HL-60/S4 treated with phorbol 12-myristate 13-acetate at 8.2 ng/mL for 4 days and 3 days (cell line): Measurements from ENCODE around the gene CEP104.
"Not testable (repeated sequence)": the region's sequence is repeated elsewhere in the genome, so short reads cannot be mapped to it uniquely, and the experiment has no call there.

Experiments
- in situ Hi-C: fragments of 300-500 bp; cut with MboI; formaldehyde crosslinking; loops from 2 replicates; pipeline ENCODE4 v1.15.0; 2022; ENCODE audit warnings: low sequenced_read_pairs

CEP104 gene

GRCh38 chr1:3803905-3804626, 52.9 kb downstream of the CEP104 start:
- in situ Hi-C loops: no loop called here

GRCh38 chr1:3800795-3801194, 56.2 kb downstream of the CEP104 start:
- in situ Hi-C loops: not testable (repeated sequence)

GRCh38 chr1:3799976-3800685, 56.9 kb downstream of the CEP104 start:
- in situ Hi-C loops: no loop called here

DNA sequence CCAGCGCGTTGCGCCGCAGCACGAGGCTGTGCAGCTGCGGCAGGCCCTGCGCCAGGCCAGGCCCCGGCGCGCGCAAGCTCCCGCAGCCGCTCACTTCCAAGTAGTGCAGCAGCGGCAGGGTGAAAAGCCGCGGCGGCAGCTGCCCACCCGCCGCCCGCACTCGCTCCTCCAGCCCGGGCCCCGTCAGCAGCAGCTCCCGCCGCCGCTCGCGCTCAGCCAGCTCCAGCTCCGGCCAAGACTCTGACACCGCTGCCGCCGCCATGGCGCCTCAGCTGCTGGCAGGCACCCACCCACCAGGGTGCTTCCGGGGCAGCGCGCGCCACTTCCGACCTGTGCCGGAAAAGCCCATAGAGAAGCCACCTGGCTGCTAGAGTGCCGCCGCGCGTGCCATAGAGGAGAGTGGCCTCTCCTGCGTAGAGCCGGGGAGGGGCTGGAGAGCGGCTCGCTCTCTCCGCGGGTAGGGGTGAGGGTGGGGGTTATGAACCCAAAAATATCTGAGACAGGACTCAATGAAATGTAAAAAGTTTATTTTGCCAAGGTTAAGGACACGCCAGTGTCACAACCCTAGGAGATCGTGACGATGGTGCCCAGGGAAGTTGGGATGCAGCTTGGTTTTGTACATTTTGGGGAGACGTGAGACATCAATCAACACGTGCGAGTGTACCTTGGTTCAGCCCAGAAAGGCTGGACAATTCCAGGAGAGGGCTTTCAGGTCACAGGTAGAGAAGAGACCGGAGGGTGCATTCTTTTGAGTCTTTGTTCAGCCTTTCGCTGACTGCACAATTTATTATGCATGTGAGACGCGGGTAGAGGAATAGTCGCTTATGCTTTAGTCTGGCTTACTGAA, 60.6 kb downstream of the CEP104 start, which contains the start of gene LRRC47:
Gene LRRC47, minus strand, starts transcription at position 284 of the 847 bp plus-strand sequence. Its CDS starts 22 bp downstream, at position 262.
- in situ Hi-C loops: no loop called here

DNA sequence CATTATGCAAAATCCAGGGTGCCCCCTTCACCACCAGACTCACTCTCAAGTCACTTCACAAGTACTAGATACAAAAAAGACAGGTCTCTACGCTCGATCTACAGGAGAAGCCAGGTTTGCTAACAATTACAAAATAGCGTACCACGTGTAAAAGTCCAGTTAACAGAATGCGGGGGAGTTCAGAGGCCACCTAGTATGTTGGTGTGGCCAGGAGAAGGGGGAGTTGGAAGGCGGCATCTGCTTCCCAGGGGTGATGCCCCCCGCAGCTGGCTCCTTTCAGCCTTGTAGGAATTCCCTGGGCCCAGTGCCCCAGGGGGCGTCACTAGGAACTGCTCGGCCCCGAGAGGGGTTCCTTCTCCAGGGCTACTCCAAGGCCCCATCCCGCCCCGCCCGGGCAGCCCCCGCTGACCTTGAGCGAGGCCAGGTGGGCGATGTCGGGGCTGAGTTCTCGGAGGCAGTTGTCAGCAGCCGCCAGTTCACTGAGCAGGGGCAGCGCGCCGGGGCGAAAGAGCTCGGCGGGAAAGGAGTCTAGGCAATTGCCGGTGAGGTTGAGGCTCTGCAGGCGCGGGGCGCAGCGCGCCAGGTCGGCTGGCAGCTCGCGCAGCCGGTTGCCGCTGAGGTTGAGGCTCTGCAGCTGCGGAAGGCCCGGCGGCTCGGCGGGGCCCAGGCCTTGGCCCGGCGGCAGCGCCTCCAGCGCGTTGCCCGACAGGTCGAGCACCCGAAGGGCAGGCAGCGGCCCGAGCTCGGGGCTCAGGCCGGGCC, 61.4 kb downstream of the CEP104 start:
- in situ Hi-C loops: no loop called here

DNA sequence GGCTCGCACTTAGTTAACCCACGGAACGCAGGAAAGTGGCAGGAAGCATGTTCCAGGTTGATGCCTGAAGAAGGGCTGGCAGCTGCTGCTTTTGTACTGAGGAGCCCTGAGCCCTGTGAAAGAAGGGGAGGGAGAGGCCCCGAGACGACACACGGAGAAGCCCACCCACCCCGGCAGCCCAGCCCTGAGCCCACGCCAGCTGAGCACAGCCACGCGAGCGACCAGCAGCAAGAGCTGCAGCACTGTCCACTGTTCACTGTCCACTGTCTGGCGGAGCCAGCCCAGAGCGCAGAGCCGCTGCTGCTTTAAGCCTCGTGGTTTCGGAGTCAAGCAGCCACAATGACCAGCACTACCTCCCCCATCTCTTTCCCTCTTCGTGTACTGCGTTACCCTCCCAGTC, 66.1 kb downstream of the CEP104 start:
- in situ Hi-C loops: no loop called here

DNA sequence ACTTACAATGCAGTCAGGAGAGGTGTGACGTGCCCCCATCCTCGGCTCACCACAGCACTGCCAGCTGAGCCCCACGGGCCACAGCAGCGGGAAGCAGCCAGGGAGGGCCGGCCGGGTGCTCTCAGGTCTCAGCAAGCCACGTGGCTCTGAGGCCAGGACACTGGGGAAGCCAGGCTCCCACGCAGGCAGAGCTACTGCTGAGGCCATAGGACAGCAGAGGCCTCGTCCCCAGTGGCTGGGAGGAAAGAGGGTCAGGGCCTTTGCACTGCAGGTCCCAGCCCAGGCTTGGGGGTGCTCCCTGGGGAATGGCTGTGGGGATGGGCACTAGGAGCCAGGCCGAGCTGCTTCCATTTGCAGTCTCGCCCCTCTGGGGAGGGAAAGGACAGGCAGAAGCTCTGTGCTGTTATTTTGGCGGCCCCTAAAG, 66.5 kb downstream of the CEP104 start:
- in situ Hi-C loops: no loop called here

- in situ Hi-C loops: no loop called here
Observed at GRCh38 chr1:3789421-3790300, 67.3 kb downstream of the CEP104 start.

GRCh38 chr1:3788756-3789420, 68.1 kb downstream of the CEP104 start:
- in situ Hi-C loops: no loop called here

DNA sequence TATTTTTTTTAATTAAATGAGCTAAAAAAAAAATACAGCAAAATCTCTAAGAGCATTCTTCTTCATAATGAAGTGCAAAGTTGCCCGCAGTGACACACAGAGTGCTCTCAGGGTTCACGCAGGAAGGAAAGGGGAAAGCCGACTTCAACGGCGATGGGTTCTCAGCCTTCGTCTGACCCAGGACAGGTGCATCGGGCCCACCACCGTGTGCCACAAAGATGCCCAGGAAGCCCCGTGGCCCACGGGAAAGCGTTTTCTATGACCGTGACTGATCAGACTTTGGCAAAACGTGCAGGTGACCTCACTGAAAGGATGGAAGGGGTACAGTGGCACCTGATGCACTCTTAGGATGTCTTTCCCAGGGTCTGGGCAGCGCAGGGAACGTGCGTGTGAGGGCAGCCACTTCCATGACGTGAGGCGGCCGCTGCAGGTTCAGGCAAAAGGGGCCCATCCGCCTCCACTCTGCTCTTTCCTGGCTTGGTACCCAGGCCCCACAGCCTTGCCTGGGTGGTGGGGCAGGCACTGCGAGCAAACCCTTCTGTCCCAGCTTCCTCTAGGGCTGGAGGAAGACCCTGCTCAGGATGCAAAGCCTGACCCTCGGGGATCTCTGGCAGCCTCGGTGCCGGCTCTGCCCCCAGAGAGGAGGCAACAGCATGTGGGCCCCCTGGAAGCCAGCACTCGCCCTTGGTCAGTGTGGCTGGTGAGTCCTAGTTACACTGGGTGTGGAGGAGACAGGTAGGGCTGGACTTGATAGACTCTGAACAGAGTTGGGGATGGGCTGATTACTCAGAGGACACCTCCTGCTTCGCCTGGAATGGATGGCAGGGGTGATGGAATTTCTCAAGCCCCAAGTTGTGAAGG, 69.0 kb downstream of the CEP104 start:
- in situ Hi-C loops: no loop called here

GRCh38 chr1:3787349-3787715, 69.7 kb downstream of the CEP104 start:
- in situ Hi-C loops: no loop called here

GRCh38 chr1:3786468-3787348, 70.3 kb downstream of the CEP104 start:
- in situ Hi-C loops: no loop called here

- in situ Hi-C loops: no loop called here
Observed at GRCh38 chr1:3785456-3786157, 71.4 kb downstream of the CEP104 start.

- in situ Hi-C loops: no loop called here
Observed at GRCh38 chr1:3785045-3785444, 72.0 kb downstream of the CEP104 start.

DNA sequence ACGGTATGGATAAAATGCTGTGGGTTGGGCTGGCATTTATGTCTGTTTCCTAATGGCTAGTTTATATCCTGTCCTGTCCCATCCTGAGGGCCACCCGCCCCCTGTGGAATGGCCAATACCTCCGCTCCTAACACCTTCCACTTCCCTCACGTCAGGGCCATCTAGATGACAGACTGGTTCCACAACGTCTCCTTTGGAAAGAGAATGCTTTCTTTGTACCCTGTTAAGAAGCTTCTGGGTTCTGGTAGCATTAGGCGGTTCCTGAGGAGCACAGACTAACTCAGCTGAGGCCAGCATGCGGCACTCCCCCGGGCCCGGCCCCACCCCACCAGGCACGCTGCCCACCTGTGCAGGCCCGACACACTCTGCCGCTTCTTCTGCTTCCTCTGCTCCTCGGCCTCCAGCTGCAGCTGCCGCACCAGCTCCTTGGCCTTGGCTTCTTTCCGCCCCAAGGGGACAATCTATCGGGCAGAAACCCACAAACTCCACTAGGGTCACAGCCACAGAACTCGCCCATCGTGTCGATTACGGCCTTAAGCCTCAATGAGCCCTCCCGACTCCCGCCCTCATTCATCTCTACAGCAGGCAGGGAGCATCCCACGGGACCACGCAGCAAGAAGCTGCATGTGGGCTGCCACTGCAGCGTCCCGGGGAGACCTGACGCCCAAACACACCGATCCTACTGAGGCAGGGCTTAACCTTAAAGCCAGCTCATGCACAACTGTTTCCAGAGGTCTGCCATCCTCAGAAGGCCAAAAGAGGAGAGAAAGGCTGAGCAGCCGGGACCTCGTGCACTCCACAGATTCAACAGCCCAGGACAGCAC, 73.1 kb downstream of the CEP104 start:
- in situ Hi-C loops: no loop called here

DNA sequence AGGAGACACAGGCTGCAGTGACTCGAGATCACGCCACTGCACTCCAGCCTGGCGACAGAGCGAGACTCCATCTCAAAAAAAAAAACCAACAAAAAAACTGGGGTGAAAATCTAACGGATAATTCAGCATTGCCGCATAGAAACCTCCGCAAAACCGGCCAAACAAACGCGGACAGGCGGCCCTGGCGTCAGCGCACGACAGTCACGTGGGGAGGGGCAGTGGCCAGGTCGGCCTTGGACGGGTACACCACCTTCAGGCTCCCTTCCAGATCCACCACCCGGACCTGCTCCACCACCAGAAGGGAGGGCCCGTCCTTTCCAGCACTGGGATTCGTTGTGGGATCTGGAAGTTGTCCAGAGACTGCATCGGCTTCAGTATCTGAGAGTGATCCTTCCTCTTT, 76.1 kb downstream of the CEP104 start:
- in situ Hi-C loops: no loop called here
